ENCODE results near the gene CCDC30.

Gene CCDC30

DNA sequence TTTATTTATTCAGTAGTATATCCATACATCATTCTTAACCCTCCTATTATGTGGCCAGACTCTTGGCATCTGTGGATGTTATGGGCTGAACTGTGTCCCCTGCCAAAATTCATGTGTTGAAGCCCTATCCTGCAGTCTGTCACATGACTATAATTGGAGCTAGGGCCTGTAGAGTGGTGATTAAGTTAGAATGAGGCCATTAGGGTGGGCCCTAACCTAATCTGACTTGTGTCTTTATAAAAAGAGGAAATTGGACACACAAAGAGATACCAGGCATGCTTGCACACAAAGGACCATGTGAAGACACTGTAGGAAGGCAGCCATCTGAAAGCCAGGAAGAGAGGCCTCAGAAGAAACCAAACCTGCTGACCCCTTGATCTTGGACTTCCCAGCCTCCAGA, 13.8 kb upstream of the CCDC30 start:
- H3K4me3 ChIP-seq (ENCODE audit: insufficient read depth, low read depth, low read length) = no peak overlapping the region
- H3K27ac ChIP-seq (ENCODE audit: insufficient read depth, low read depth, low read length, poor library complexity, severe bottlenecking) = no peak overlapping the region
- H3K27me3 ChIP-seq (ENCODE audit: control insufficient read depth, insufficient read depth, low read length, poor library complexity, severe bottlenecking) = no peaks in the 10 kb centered on the region
- H3K9me3 ChIP-seq (ENCODE audit: control insufficient read depth, low read length) = no peaks in the 10 kb centered on the region
- H3K4me1 ChIP-seq (ENCODE audit: control insufficient read depth, insufficient read depth, low read length) = no peaks in the 10 kb centered on the region
- no peaks in the 10 kb centered on the region for H3K36me3 ChIP-seq (ENCODE audit: control insufficient read depth, insufficient read depth, low read length)

- WGBS, 2 experiments = 84 to 100% methylated on average over 1 of the region's 1 CpG
- Histone ChIP-seq H3K27me3 (ENCODE audit: control insufficient read depth, insufficient read depth, low read length, poor library complexity, severe bottlenecking) (no peaks in the 10 kb centered on the region), H3K36me3 (ENCODE audit: control insufficient read depth, insufficient read depth, low read length) (no peaks in the 10 kb centered on the region), H3K4me3 (ENCODE audit: insufficient read depth, low read depth, low read length) (no peak overlapping the region), H3K4me1 (ENCODE audit: control insufficient read depth, insufficient read depth, low read length) (no peaks in the 10 kb centered on the region), H3K27ac (ENCODE audit: insufficient read depth, low read depth, low read length, poor library complexity, severe bottlenecking) (no peak overlapping the region), H3K9me3 (ENCODE audit: control insufficient read depth, low read length) (no peaks in the 10 kb centered on the region)
These were observed 13.0 kb upstream of the CCDC30 start for GRCh38 chr1:42450061-42450460.

DNA sequence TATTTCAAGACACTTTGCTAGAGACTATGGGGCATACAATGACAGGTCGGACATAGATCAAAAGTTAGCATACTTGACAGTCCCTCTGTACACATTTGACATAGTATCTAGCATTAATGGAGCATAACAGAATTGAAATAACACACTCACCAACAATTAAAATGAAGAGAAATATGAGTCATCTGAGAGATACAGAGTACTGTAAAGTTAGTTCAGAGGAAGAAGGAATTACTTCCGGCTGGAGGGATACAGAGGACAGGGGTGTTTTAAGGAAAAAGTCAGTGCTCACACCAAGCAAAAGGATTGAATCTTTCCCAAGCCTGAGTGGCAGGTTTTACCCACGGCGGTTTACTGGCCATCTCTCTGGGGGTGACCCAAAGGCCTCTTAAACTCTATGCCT, 9.7 kb upstream of the CCDC30 start:
- no peak overlapping the region for H3K4me3 ChIP-seq (ENCODE audit: insufficient read depth, low read depth, low read length)
- no peaks in the 10 kb centered on the region for H3K9me3 ChIP-seq (ENCODE audit: control insufficient read depth, low read length)
- no peaks in the 10 kb centered on the region for H3K4me1 ChIP-seq (ENCODE audit: control insufficient read depth, insufficient read depth, low read length)
- WGBS, 2 experiments = 85 to 92% methylated on average over 4 of the region's 4 CpGs
- H3K27ac ChIP-seq (ENCODE audit: insufficient read depth, low read depth, low read length, poor library complexity, severe bottlenecking) = no peak overlapping the region
- H3K27me3 ChIP-seq (ENCODE audit: control insufficient read depth, insufficient read depth, low read length, poor library complexity, severe bottlenecking) = no peaks in the 10 kb centered on the region
- no peaks in the 10 kb centered on the region for H3K36me3 ChIP-seq (ENCODE audit: control insufficient read depth, insufficient read depth, low read length)

DNA sequence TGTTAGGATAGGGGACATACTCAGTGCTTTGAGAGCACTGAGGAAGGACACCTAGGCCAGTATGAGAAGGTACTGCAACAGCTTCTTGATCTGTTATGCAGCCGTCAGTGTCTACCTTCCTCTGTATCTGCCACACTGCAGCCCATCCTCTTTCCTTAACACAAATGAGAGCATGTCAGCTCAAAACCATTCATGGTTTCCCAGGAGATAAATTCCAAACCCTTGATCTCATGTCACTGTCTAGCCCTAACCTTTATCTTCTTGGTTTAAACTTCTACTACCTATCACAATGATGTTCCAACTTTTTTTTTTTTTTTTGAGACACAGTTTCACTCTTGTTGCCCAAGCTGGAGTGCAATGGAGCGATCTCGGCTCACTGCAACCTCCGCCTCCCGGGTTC, 8.7 kb upstream of the CCDC30 start:
- 93% methylated on average over 5 of the region's 5 CpGs for WGBS, 2 experiments
- no peaks in the 10 kb centered on the region for H3K4me1 ChIP-seq (ENCODE audit: control insufficient read depth, insufficient read depth, low read length)
- H3K4me3 ChIP-seq (ENCODE audit: insufficient read depth, low read depth, low read length) = no peak overlapping the region
- no peak overlapping the region for H3K27ac ChIP-seq (ENCODE audit: insufficient read depth, low read depth, low read length, poor library complexity, severe bottlenecking)
- peaks cover 7% of the 10 kb centered on the region for H3K36me3 ChIP-seq (ENCODE audit: control insufficient read depth, insufficient read depth, low read length)
- no peaks in the 10 kb centered on the region for H3K27me3 ChIP-seq (ENCODE audit: control insufficient read depth, insufficient read depth, low read length, poor library complexity, severe bottlenecking)
- no peaks in the 10 kb centered on the region for H3K9me3 ChIP-seq (ENCODE audit: control insufficient read depth, low read length)

GRCh38 chr1:42456010-42456753, 6.9 kb upstream of the CCDC30 start, which contains the start of the genes PPCS and ZMYND12:
PPCS (plus strand) TSS chr1:42456543; CDS start chr1:42456566, 23 bp downstream.
ZMYND12 (minus strand) TSS chr1:42456022; CDS start chr1:42455997, 25 bp downstream.
- Histone ChIP-seq H3K27ac (ENCODE audit: insufficient read depth, low read depth, low read length, poor library complexity, severe bottlenecking) (peak within 1 kb of the TSS; percentile 18), H3K4me3 (ENCODE audit: insufficient read depth, low read depth, low read length) (peak within 1 kb of the TSS; percentile 92), H3K36me3 (ENCODE audit: control insufficient read depth, insufficient read depth, low read length) (peaks cover 7% of the 10 kb centered on the region), H3K4me1 (ENCODE audit: control insufficient read depth, insufficient read depth, low read length) (no peaks in the 10 kb centered on the region), H3K9me3 (ENCODE audit: control insufficient read depth, low read length) (no peaks in the 10 kb centered on the region), H3K27me3 (ENCODE audit: control insufficient read depth, insufficient read depth, low read length, poor library complexity, severe bottlenecking) (no peaks in the 10 kb centered on the region)
- 1 to 2% methylated on average over 66 of the region's 66 CpGs for WGBS, 2 experiments

GRCh38 chr1:42456754-42457089, 6.4 kb upstream of the CCDC30 start:
- Histone ChIP-seq H3K9me3 (ENCODE audit: control insufficient read depth, low read length) (no peaks in the 10 kb centered on the region), H3K4me1 (ENCODE audit: control insufficient read depth, insufficient read depth, low read length) (no peaks in the 10 kb centered on the region), H3K4me3 (ENCODE audit: insufficient read depth, low read depth, low read length) (peak overlapping the region; percentile 92), H3K27ac (ENCODE audit: insufficient read depth, low read depth, low read length, poor library complexity, severe bottlenecking) (peak overlapping the region; percentile 18), H3K27me3 (ENCODE audit: control insufficient read depth, insufficient read depth, low read length, poor library complexity, severe bottlenecking) (no peaks in the 10 kb centered on the region), H3K36me3 (ENCODE audit: control insufficient read depth, insufficient read depth, low read length) (peaks cover 7% of the 10 kb centered on the region)
- 3% methylated on average over 23 of the region's 23 CpGs for WGBS, 2 experiments

- Histone ChIP-seq H3K4me3 (ENCODE audit: insufficient read depth, low read depth, low read length) (no peak overlapping the region), H3K36me3 (ENCODE audit: control insufficient read depth, insufficient read depth, low read length) (peaks cover 7% of the 10 kb centered on the region), H3K4me1 (ENCODE audit: control insufficient read depth, insufficient read depth, low read length) (peaks cover 3% of the 10 kb centered on the region), H3K27me3 (ENCODE audit: control insufficient read depth, insufficient read depth, low read length, poor library complexity, severe bottlenecking) (peaks cover 4% of the 10 kb centered on the region), H3K27ac (ENCODE audit: insufficient read depth, low read depth, low read length, poor library complexity, severe bottlenecking) (no peak overlapping the region), H3K9me3 (ENCODE audit: control insufficient read depth, low read length) (no peaks in the 10 kb centered on the region)
- WGBS, 2 experiments = 88 to 93% methylated on average over 2 of the region's 2 CpGs
These were observed 1.9 kb upstream of the CCDC30 start for GRCh38 chr1:42461196-42461595.

GRCh38 chr1:42463921-42464320, 835 bp downstream of the CCDC30 start:
- H3K27me3 ChIP-seq (ENCODE audit: control insufficient read depth, insufficient read depth, low read length, poor library complexity, severe bottlenecking) = peaks cover 7% of the 10 kb centered on the region
- peaks cover 3% of the 10 kb centered on the region for H3K36me3 ChIP-seq (ENCODE audit: control insufficient read depth, insufficient read depth, low read length)
- no peaks in the 10 kb centered on the region for H3K9me3 ChIP-seq (ENCODE audit: control insufficient read depth, low read length)
- 91 to 92% methylated on average over 3 of the region's 3 CpGs for WGBS, 2 experiments
- H3K27ac ChIP-seq (ENCODE audit: insufficient read depth, low read depth, low read length, poor library complexity, severe bottlenecking) = no peak overlapping the region
- H3K4me1 ChIP-seq (ENCODE audit: control insufficient read depth, insufficient read depth, low read length) = peaks cover 3% of the 10 kb centered on the region
- peak overlapping the region; percentile 68 for H3K4me3 ChIP-seq (ENCODE audit: insufficient read depth, low read depth, low read length)

- Histone ChIP-seq H3K27ac (ENCODE audit: insufficient read depth, low read depth, low read length, poor library complexity, severe bottlenecking) (no peak overlapping the region), H3K27me3 (ENCODE audit: control insufficient read depth, insufficient read depth, low read length, poor library complexity, severe bottlenecking) (peaks cover 7% of the 10 kb centered on the region), H3K36me3 (ENCODE audit: control insufficient read depth, insufficient read depth, low read length) (no peaks in the 10 kb centered on the region), H3K4me3 (ENCODE audit: insufficient read depth, low read depth, low read length) (no peak overlapping the region), H3K9me3 (ENCODE audit: control insufficient read depth, low read length) (no peaks in the 10 kb centered on the region), H3K4me1 (ENCODE audit: control insufficient read depth, insufficient read depth, low read length) (peaks cover 3% of the 10 kb centered on the region)
- WGBS, 2 experiments = 87 to 93% methylated on average over 2 of the region's 2 CpGs
These were observed 2.9 kb downstream of the CCDC30 start for GRCh38 chr1:42466030-42466429.

GRCh38 chr1:42469727-42470126, 6.6 kb downstream of the CCDC30 start:
- no peaks in the 10 kb centered on the region for H3K4me1 ChIP-seq (ENCODE audit: control insufficient read depth, insufficient read depth, low read length)
- no peaks in the 10 kb centered on the region for H3K9me3 ChIP-seq (ENCODE audit: control insufficient read depth, low read length)
- H3K27me3 ChIP-seq (ENCODE audit: control insufficient read depth, insufficient read depth, low read length, poor library complexity, severe bottlenecking) = peaks cover 3% of the 10 kb centered on the region
- H3K27ac ChIP-seq (ENCODE audit: insufficient read depth, low read depth, low read length, poor library complexity, severe bottlenecking) = no peak overlapping the region
- H3K4me3 ChIP-seq (ENCODE audit: insufficient read depth, low read depth, low read length) = no peak overlapping the region
- 91 to 94% methylated on average over 2 of the region's 2 CpGs for WGBS, 2 experiments
- H3K36me3 ChIP-seq (ENCODE audit: control insufficient read depth, insufficient read depth, low read length) = no peaks in the 10 kb centered on the region

All from ectodermal cell (in vitro differentiated cells).